ENCODE measurements around the gene TMSB15B. TPM values are rescaled to one million over a fixed set of nuclear protein-coding genes. Genes with fewer than 3 reads are reported as not detected.

TMSB15B gene
- total RNA-seq, 1 experiment from 2014 or later: 0.39 TPM

DNA sequence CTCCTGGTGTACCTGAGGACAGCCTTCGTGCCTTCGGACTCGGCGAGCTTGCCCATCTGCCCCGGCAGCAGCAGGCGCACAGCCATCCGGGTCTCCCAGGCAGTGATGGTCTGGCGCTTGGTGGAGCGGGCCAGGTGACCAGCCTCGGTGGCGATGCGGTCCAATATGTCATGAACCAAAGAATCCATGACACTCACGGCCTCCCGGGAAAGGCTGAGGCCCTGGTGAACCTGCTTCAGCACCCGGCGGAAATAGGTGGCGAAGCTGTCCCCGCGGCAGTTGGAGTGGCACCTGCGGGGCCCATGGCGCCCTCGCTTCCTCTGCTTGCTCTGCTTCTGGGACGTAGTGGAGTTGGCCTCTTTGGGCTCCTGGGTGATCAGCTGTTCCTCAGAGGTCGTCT lies 50.7 kb downstream of the TMSB15B start:
- Histone ChIP-seq H3K36me3 (ENCODE audit: control insufficient read depth in 1 of 2, insufficient read depth in 2 of 2, low read length in 2 of 2) (no peaks in the 10 kb centered on the region), H3K9me3 (ENCODE audit: control insufficient read depth in 1 of 2, insufficient read depth in 1 of 2, low read depth in 1 of 2, low read length in 2 of 2) (no peaks in the 10 kb centered on the region), H2AFZ (ENCODE audit: low read depth, low read length, poor library complexity, severe bottlenecking) (no peak overlapping the region), H4K20me1 (ENCODE audit: insufficient read depth) (no peaks in the 10 kb centered on the region), H3K9me2 (ENCODE audit: insufficient read depth) (no peaks in the 10 kb centered on the region), H3K27me3 (ENCODE audit: insufficient read depth, low read length) (peaks cover 14% of the 10 kb centered on the region), H3K9ac (ENCODE audit: low read length) (no peak overlapping the region), H3K4me2 (ENCODE audit: low read length) (no peak overlapping the region), H3K79me2 (ENCODE audit: insufficient read depth, low read length) (no peaks in the 10 kb centered on the region), H3K27ac (ENCODE audit: low read depth, low read length) (no peak overlapping the region), H3K4me1 (ENCODE audit: control insufficient read depth in 1 of 2, insufficient read depth in 2 of 2, low read length in 2 of 2) (no peaks in the 10 kb centered on the region), H3K4me3 (replicated peaks in 1 of 2; ENCODE audit: low read depth in 1 of 2, low read length in 2 of 2) (no peak overlapping the region)
- ChIA-PET RAD21 (ENCODE audit: low non-redundant PET in 1 of 2, low total read pairs in 2 of 2, uncharacterized antibody in 2 of 2, unreplicated experiment in 2 of 2) (no interaction called here), POLR2A (no interaction called here), CTCF (no interaction called here)
- no peak for DNase-seq (ENCODE audit: low read depth, low spot score)
- intact Hi-C loops (cut with micrococcal nuclease): no loop called here
- ATAC-seq: no peak
- TF ChIP-seq ELF1 (IDR thresholded peaks at IDR 0.05; ENCODE audit: borderline replicate concordance, low read depth) (no peak), POLR2AphosphoS5 (IDR thresholded peaks at IDR 0.05; ENCODE audit: low read depth, low read length) (no peak), FOSL1 (IDR thresholded peaks at IDR 0.05; ENCODE audit: low read depth) (no peak), TCF7L2 (IDR thresholded peaks at IDR 0.05; ENCODE audit: borderline replicate concordance, extremely low read depth, insufficient read depth, insufficient read length) (no peak), SRF (IDR thresholded peaks at IDR 0.05; ENCODE audit: low read depth) (no peak), RAD21 (IDR thresholded peaks at IDR 0.05; ENCODE audit: low read depth) (no peak), EZH2 (IDR thresholded peaks at IDR 0.05) (no peak), CEBPB (IDR thresholded peaks at IDR 0.05; ENCODE audit: low read depth) (no peak), ZFX (IDR thresholded peaks at IDR 0.05) (no peak), JUND (IDR thresholded peaks at IDR 0.05) (no peak), ZNF274 (IDR thresholded peaks at IDR 0.05; ENCODE audit: low read depth, low read length) (no peak), SP1 (IDR thresholded peaks at IDR 0.05; ENCODE audit: low read depth) (no peak), YY1 (IDR thresholded peaks at IDR 0.05; ENCODE audit: extremely low read depth, insufficient replicate concordance, low read depth, low read length) (no peak), EGR1 (IDR thresholded peaks at IDR 0.05; ENCODE audit: low read depth) (no peak), CBX3 (IDR thresholded peaks at IDR 0.05; ENCODE audit: low read depth) (no peak)
- TF ChIP-seq, protein P1, sequence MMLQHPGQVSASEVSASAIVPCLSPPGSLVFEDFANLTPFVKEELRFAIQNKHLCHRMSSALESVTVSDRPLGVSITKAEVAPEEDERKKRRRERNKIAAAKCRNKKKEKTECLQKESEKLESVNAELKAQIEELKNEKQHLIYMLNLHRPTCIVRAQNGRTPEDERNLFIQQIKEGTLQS (IDR thresholded peaks at IDR 0.05): no peak
- TF ChIP-seq, protein P2, sequence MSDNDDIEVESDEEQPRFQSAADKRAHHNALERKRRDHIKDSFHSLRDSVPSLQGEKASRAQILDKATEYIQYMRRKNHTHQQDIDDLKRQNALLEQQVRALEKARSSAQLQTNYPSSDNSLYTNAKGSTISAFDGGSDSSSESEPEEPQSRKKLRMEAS (IDR thresholded peaks at IDR 0.05): no peak
- TF ChIP-seq, protein P3, sequence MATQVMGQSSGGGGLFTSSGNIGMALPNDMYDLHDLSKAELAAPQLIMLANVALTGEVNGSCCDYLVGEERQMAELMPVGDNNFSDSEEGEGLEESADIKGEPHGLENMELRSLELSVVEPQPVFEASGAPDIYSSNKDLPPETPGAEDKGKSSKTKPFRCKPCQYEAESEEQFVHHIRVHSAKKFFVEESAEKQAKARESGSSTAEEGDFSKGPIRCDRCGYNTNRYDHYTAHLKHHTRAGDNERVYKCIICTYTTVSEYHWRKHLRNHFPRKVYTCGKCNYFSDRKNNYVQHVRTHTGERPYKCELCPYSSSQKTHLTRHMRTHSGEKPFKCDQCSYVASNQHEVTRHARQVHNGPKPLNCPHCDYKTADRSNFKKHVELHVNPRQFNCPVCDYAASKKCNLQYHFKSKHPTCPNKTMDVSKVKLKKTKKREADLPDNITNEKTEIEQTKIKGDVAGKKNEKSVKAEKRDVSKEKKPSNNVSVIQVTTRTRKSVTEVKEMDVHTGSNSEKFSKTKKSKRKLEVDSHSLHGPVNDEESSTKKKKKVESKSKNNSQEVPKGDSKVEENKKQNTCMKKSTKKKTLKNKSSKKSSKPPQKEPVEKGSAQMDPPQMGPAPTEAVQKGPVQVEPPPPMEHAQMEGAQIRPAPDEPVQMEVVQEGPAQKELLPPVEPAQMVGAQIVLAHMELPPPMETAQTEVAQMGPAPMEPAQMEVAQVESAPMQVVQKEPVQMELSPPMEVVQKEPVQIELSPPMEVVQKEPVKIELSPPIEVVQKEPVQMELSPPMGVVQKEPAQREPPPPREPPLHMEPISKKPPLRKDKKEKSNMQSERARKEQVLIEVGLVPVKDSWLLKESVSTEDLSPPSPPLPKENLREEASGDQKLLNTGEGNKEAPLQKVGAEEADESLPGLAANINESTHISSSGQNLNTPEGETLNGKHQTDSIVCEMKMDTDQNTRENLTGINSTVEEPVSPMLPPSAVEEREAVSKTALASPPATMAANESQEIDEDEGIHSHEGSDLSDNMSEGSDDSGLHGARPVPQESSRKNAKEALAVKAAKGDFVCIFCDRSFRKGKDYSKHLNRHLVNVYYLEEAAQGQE (IDR thresholded peaks at IDR 0.05; ENCODE audit: low read depth): no peak
- TF ChIP-seq, protein P4, sequence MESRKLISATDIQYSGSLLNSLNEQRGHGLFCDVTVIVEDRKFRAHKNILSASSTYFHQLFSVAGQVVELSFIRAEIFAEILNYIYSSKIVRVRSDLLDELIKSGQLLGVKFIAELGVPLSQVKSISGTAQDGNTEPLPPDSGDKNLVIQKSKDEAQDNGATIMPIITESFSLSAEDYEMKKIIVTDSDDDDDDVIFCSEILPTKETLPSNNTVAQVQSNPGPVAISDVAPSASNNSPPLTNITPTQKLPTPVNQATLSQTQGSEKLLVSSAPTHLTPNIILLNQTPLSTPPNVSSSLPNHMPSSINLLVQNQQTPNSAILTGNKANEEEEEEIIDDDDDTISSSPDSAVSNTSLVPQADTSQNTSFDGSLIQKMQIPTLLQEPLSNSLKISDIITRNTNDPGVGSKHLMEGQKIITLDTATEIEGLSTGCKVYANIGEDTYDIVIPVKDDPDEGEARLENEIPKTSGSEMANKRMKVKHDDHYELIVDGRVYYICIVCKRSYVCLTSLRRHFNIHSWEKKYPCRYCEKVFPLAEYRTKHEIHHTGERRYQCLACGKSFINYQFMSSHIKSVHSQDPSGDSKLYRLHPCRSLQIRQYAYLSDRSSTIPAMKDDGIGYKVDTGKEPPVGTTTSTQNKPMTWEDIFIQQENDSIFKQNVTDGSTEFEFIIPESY (IDR thresholded peaks at IDR 0.05; ENCODE audit: extremely low read depth, insufficient replicate concordance, low read length): no peak
- TF ChIP-seq, protein P5, sequence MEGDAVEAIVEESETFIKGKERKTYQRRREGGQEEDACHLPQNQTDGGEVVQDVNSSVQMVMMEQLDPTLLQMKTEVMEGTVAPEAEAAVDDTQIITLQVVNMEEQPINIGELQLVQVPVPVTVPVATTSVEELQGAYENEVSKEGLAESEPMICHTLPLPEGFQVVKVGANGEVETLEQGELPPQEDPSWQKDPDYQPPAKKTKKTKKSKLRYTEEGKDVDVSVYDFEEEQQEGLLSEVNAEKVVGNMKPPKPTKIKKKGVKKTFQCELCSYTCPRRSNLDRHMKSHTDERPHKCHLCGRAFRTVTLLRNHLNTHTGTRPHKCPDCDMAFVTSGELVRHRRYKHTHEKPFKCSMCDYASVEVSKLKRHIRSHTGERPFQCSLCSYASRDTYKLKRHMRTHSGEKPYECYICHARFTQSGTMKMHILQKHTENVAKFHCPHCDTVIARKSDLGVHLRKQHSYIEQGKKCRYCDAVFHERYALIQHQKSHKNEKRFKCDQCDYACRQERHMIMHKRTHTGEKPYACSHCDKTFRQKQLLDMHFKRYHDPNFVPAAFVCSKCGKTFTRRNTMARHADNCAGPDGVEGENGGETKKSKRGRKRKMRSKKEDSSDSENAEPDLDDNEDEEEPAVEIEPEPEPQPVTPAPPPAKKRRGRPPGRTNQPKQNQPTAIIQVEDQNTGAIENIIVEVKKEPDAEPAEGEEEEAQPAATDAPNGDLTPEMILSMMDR (IDR thresholded peaks at IDR 0.05 in 2 of 3, conservative IDR thresholded peaks at IDR 0.05 in 1 of 3; ENCODE audit: borderline replicate concordance in 1 of 3, insufficient read depth in 1 of 3, low read depth in 2 of 3, low read length in 2 of 3): no peak
- no TSS peak for BruUV-seq (replicated peaks)

Data from HCT116 (cell line).